Measurements from ENCODE around the gene TMEM239.
A peak's percentile ranks its signal among the peaks of the same experiment; 100 is the strongest.
"Not testable (repeated sequence)": the region's sequence is repeated elsewhere in the genome, so short reads cannot be mapped to it uniquely, and the experiment has no call there.

The TMEM239 gene

GRCh38 chr20:2822073-2822472 lies 5.9 kb downstream of the TMEM239 start:
- DNase-seq: no peak

GRCh38 chr20:2825761-2826160 lies 9.6 kb downstream of the TMEM239 start:
- no peak for DNase-seq

GRCh38 chr20:2826655-2827054 lies 10.5 kb downstream of the TMEM239 start:
- DNase-seq: no peak

- DNase-seq: no peak
Measured at GRCh38 chr20:2829376-2829775, 13.2 kb downstream of the TMEM239 start.

GRCh38 chr20:2831206-2831605 lies 15.0 kb downstream of the TMEM239 start:
- DNase-seq: not testable (repeated sequence)

- no peak for DNase-seq
Measured at GRCh38 chr20:2833761-2834160, 17.6 kb downstream of the TMEM239 start.

- no peak for DNase-seq
Measured at GRCh38 chr20:2834401-2835110, 18.4 kb downstream of the TMEM239 start.

- no peak for DNase-seq
Measured at GRCh38 chr20:2835331-2835796, 19.2 kb downstream of the TMEM239 start.

- DNase-seq: no peak
Measured at GRCh38 chr20:2836035-2836434, 19.9 kb downstream of the TMEM239 start.

- DNase-seq: no peak
Measured at GRCh38 chr20:2837221-2837960, 21.2 kb downstream of the TMEM239 start.

- DNase-seq: no peak
Measured at GRCh38 chr20:2838170-2838797, 22.1 kb downstream of the TMEM239 start.

GRCh38 chr20:2838847-2839671 lies 22.9 kb downstream of the TMEM239 start:
- no peak for DNase-seq

- no peak for DNase-seq
Measured at GRCh38 chr20:2839732-2840137, 23.6 kb downstream of the TMEM239 start.

GRCh38 chr20:2840138-2840966 lies 24.2 kb downstream of the TMEM239 start, which contains the start of the genes PCED1A and VPS16:
PCED1A (minus strand) TSS chr20:2840655; CDS start chr20:2839912, 743 bp downstream.
VPS16 (plus strand) TSS chr20:2840745; CDS start chr20:2840775, 30 bp downstream.
- DNase-seq: peak; percentile 75

- DNase-seq: no peak
Measured at GRCh38 chr20:2840967-2841531, 24.9 kb downstream of the TMEM239 start.

GRCh38 chr20:2845607-2846006 lies 29.4 kb downstream of the TMEM239 start:
- DNase-seq: no peak

GRCh38 chr20:2846698-2847097 lies 30.5 kb downstream of the TMEM239 start:
- DNase-seq: no peak

GRCh38 chr20:2847802-2848201 lies 31.6 kb downstream of the TMEM239 start:
- DNase-seq: no peak

- DNase-seq: no peak
Measured at GRCh38 chr20:2849529-2849928, 33.4 kb downstream of the TMEM239 start.

GRCh38 chr20:2851086-2851485 lies 34.9 kb downstream of the TMEM239 start:
- DNase-seq: no peak

GRCh38 chr20:2858591-2858990 lies 42.4 kb downstream of the TMEM239 start:
- no peak for DNase-seq
